DMS 273 (cell line): Measurements from ENCODE around the gene SLC27A2.
"Not testable (repeated sequence)": the region's sequence is repeated elsewhere in the genome, so short reads cannot be mapped to it uniquely, and the experiment has no call there.

Source experiments
- DNase-seq: peaks from one replicate; lab custom pipeline; 2025; ENCODE audit not compliant: unreplicated experiment; lab: John Stamatoyannopoulos, UW

SLC27A2 gene

GRCh38 chr15:50162969-50163718 is 18.9 kb upstream of the SLC27A2 start:
- no peak for DNase-seq

- no peak for DNase-seq
These were observed 18.1 kb upstream of the SLC27A2 start for GRCh38 chr15:50163719-50164410.

GRCh38 chr15:50164458-50164857 is 17.5 kb upstream of the SLC27A2 start:
- no peak for DNase-seq

- DNase-seq, result no peak
These were observed 15.8 kb upstream of the SLC27A2 start for GRCh38 chr15:50166216-50166615.

- no peak for DNase-seq
These were observed 14.9 kb upstream of the SLC27A2 start for GRCh38 chr15:50167110-50167509.

GRCh38 chr15:50168379-50168778 is 13.6 kb upstream of the SLC27A2 start:
- DNase-seq, result no peak

GRCh38 chr15:50168783-50169411 is 13.1 kb upstream of the SLC27A2 start:
- no peak for DNase-seq

- DNase-seq, result not testable (repeated sequence)
These were observed 9.6 kb upstream of the SLC27A2 start for GRCh38 chr15:50172360-50172895.

- DNase-seq, result no peak
These were observed 5.1 kb upstream of the SLC27A2 start for GRCh38 chr15:50176869-50177268.

- no peak for DNase-seq
These were observed 1.9 kb upstream of the SLC27A2 start for GRCh38 chr15:50180091-50180490.

GRCh38 chr15:50180582-50180981 is 1.4 kb upstream of the SLC27A2 start:
- DNase-seq, result no peak

- no peak for DNase-seq
These were observed 611 bp upstream of the SLC27A2 start for GRCh38 chr15:50181201-50181968.

GRCh38 chr15:50182219-50183013 is 420 bp downstream of the SLC27A2 start:
- DNase-seq, result peak; percentile 57

GRCh38 chr15:50183112-50183794 is 1.3 kb downstream of the SLC27A2 start:
- DNase-seq, result no peak

- no peak for DNase-seq
These were observed 3.0 kb downstream of the SLC27A2 start for GRCh38 chr15:50184863-50185504.

- no peak for DNase-seq
These were observed 4.1 kb downstream of the SLC27A2 start for GRCh38 chr15:50186090-50186489.

- no peak for DNase-seq
These were observed 4.8 kb downstream of the SLC27A2 start for GRCh38 chr15:50186752-50187151.

GRCh38 chr15:50187525-50187924 is 5.5 kb downstream of the SLC27A2 start:
- DNase-seq, result no peak

GRCh38 chr15:50187997-50188396 is 6.0 kb downstream of the SLC27A2 start:
- DNase-seq, result no peak
